GM12878 (cell line): ENCODE measurements around the gene MTTP. TPM values are rescaled to one million over a fixed set of nuclear protein-coding genes. Genes with fewer than 3 reads are reported as not detected.

Source experiments
- ATAC-seq: fragments of 200-7000 bp; cut with Tn5 transposase; 3 replicates; pipeline ENCODE4 v1.9.1; 2020; ENCODE audit warnings: mild to moderate bottlenecking, moderate library complexity
- BruUV-seq: library from RNA; stranded (reverse); fragments of 400-500 nt; replicated peaks from 2 replicates; lab custom pipeline; 2021; lab: Mats Ljungman, UMichigan
- CTCF ChIA-PET: fragments of 300-600 bp; sonication (Branson Sonifier 250); formaldehyde crosslinking; extraction: SDS; loops from one replicate; lab custom pipeline; 2021; ENCODE audit warnings: inconsistent platforms; lab: Yijun Ruan, JAX
- POLR2A ChIA-PET: fragments of 350-600 bp; formaldehyde crosslinking; extraction: SDS; loops from one replicate; lab custom pipeline; 2021; ENCODE audit warnings: inconsistent platforms; lab: Charles Lee
- RAD21 ChIA-PET: fragments of 300-600 bp; sonication (Branson Sonifier 250); formaldehyde crosslinking; loops from one replicate; lab custom pipeline; 2023; ENCODE audit warnings: antibody characterized with exemption; ENCODE audit not compliant: unreplicated experiment; lab: Charles Lee
- SMC1A ChIA-PET: fragments of 300-600 bp; sonication (Branson Sonifier 250); formaldehyde crosslinking; loops from one replicate; lab custom pipeline; 2023; ENCODE audit not compliant: unreplicated experiment, uncharacterized antibody; lab: Charles Lee
- DNase-seq: peaks from one replicate; pipeline ENCODE4 v3.0.0-alpha.2; 2011; ENCODE audit warnings: low read depth, low spot score
- FAIRE-seq: peaks from 3 replicates; lab custom pipeline; 2011; peaks lifted over from hg19 to GRCh38; lab: Jason Lieb, UNC
- H2AFZ ChIP-seq: 2 replicates; pipeline ENCODE4 v1.6.0; 2011; ENCODE audit warnings: low read depth, low read length, control low read depth; ENCODE audit not compliant: control insufficient read depth
- H3K27ac ChIP-seq: 2 replicates; pipeline ENCODE4 v1.5.1; 2011; ENCODE audit warnings: control low read depth; ENCODE audit not compliant: control insufficient read depth, insufficient read depth
- H3K27me3 ChIP-seq, 2 experiments: replicated peaks in 1 of 2; 2 replicates each; pipeline versions ENCODE4 v1.6.0 to v1.6.1; 2011; ENCODE audit warnings: low read length in 1 of 2; ENCODE audit not compliant: control insufficient read depth in 2 of 2, insufficient read depth in 2 of 2
- H3K36me3 ChIP-seq, 2 experiments: 2 replicates each; pipeline ENCODE4 v1.5.1; 2011; ENCODE audit warnings: low read length in 1 of 2; ENCODE audit not compliant: control insufficient read depth in 2 of 2, insufficient read depth in 2 of 2
- H3K4me1 ChIP-seq: 2 replicates; pipeline ENCODE4 v1.6.1; 2011; ENCODE audit warnings: mild to moderate bottlenecking, low read length, moderate library complexity, mixed read lengths; ENCODE audit not compliant: control insufficient read depth, insufficient read depth
- H3K4me2 ChIP-seq: 2 replicates; pipeline ENCODE4 v1.6.0; 2011; ENCODE audit warnings: control low read depth; ENCODE audit not compliant: control insufficient read depth, insufficient read depth
- H3K4me3 ChIP-seq: fragments of 200-600 bp; sonication (generic); 2 replicates; pipeline ENCODE4 v1.5.1; 2016
- H3K79me2 ChIP-seq: 2 replicates; pipeline ENCODE4 v1.6.0; 2011; ENCODE audit warnings: low read length; ENCODE audit not compliant: control insufficient read depth, insufficient read depth
- H3K9ac ChIP-seq: 2 replicates; pipeline ENCODE4 v1.8.0; 2011; ENCODE audit warnings: low read length, control low read depth, mixed read lengths; ENCODE audit not compliant: control insufficient read depth, insufficient read depth
- H3K9me3 ChIP-seq: replicated peaks from 3 replicates; pipeline ENCODE4 v1.5.1; 2011; ENCODE audit warnings: mild to moderate bottlenecking, low read length; ENCODE audit not compliant: control insufficient read depth, insufficient read depth
- H4K20me1 ChIP-seq: 2 replicates; pipeline ENCODE4 v1.6.0; 2011; ENCODE audit not compliant: control insufficient read depth, insufficient read depth
- SREBF1 ChIP-seq: IDR thresholded peaks from 2 replicates; pipeline ENCODE4 v1.6.1; 2012; ENCODE audit warnings: mild to moderate bottlenecking, low read length
- ZNF207 ChIP-seq: fragments of 450-650 bp; IDR thresholded peaks from 2 replicates; pipeline ENCODE4 v1.6.1; 2014; ENCODE audit warnings: antibody characterized with exemption, mild to moderate bottlenecking, borderline replicate concordance
- WGBS: methylation state at CpG from one replicate; pipeline ENCODE4 v1.1.6; 2016; ENCODE audit warnings: low lambda C conversion rate; ENCODE audit not compliant: insufficient replicate concordance, insufficient coverage; ENCODE audit errors: missing lambda C conversion rate; 5-methylcytosine and 5-hydroxymethylcytosine counted together
- in situ Hi-C: fragments of 300-500 bp; cut with MboI; formaldehyde crosslinking; loops from 9 replicates; pipeline ENCODE4 v1.14.3; 2018; ENCODE audit warnings: mixed read lengths
- intact Hi-C: fragments of 100-400 bp; cut with micrococcal nuclease; formaldehyde crosslinking; loops from one replicate; pipeline ENCODE4 v1.14.2; 2022; ENCODE audit not compliant: unreplicated experiment
- polyA plus RNA-seq, 11 experiments: library from polyadenylated mRNA; depleted of rRNA in 4 of 11; unstranded in 6 of 11; stranded (reverse) in 5 of 11; fragments of >200 nt; fragmentation: Nextera tagmentation in 4 of 11; fragmentation: Illumina TruSeq in 1 of 11; extraction: Ambion mirVana in 4 of 11; extraction: Trizol in 1 of 11; gene quantifications; 1 replicate in 1 of 11; 2 replicates in 10 of 11; pipeline versions ENCODE4 v1.2.1 to v1.2.3, GENCODE V29; 2011 to 2016; ENCODE audit warnings: inconsistent platforms in 2 of 11, missing spikeins in 2 of 11, low read depth in 1 of 11
- total RNA-seq, 4 experiments: library from RNA; depleted of rRNA in 3 of 4; stranded (reverse); fragments of >200 nt in 3 of 4; fragmentation: Illumina TruSeq in 1 of 4; extraction: Trizol in 1 of 4; gene quantifications; 2 replicates each; pipeline versions ENCODE4 v1.2.1 to v1.2.3, GENCODE V29; 2013 to 2021

Gene MTTP
- total and polyA plus RNA-seq, 10 of the 15 experiments (the other 5 are each of a cell fraction or from before 2014, with no cell fraction given) = 0.08 to 2.2 (median 0.21) TPM; not detected in 1

DNA sequence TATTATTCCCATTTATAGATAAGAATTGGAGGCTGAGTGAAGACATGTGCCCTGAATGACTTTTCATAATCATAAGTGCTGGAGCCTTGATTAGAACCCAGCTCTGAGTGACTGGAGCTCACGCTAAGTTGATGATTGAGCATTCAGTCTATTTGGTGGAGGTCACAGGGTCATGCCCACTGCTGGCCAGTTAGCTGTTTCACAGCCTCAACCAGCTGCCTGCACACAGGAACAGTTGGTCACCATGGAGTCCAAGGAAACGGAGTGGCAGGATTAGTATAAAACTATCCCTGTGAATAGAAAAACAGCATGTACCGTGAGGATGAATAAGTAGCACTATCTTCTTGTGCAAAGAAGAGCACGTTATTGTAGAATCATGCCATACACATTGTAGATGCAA, 84.0 kb downstream of the MTTP start:
- in situ Hi-C loops (no loop called here), intact Hi-C loops (no loop called here)
- no peak overlapping the region for H3K4me2 ChIP-seq
- H3K4me1 ChIP-seq = no peaks in the 10 kb centered on the region
- POLR2A ChIA-PET = no interaction called here
- no peak for TF ChIP-seq ZNF207
- no peak for DNase-seq
- no peak overlapping the region for H3K4me3 ChIP-seq
- WGBS = 30% methylated on average over 4 of the region's 4 CpGs
- ATAC-seq = no peak
- no peak overlapping the region for H3K9ac ChIP-seq
- no peaks in the 10 kb centered on the region for H3K9me3 ChIP-seq
- no peaks in the 10 kb centered on the region for H3K36me3 ChIP-seq
- no peaks in the 10 kb centered on the region; a peak in 1 of 4 replicates for H3K27me3 ChIP-seq
- CTCF ChIA-PET = no interaction called here
- RAD21 ChIA-PET = no interaction called here
- H3K27ac ChIP-seq = no peak overlapping the region
- H3K79me2 ChIP-seq = no peaks in the 10 kb centered on the region
- SMC1A ChIA-PET = no interaction called here
- no TSS peak for BruUV-seq
- no peak overlapping the region for H2AFZ ChIP-seq
- no peak for FAIRE-seq
- no peaks in the 10 kb centered on the region for H4K20me1 ChIP-seq

- Histone ChIP-seq H3K4me2 (no peak overlapping the region), H3K4me3 (no peak overlapping the region), H3K27me3 (no peaks in the 10 kb centered on the region; a peak in 1 of 4 replicates), H2AFZ (no peak overlapping the region), H3K4me1 (no peaks in the 10 kb centered on the region), H3K79me2 (no peaks in the 10 kb centered on the region), H3K9me3 (no peaks in the 10 kb centered on the region), H3K9ac (no peak overlapping the region), H4K20me1 (no peaks in the 10 kb centered on the region), H3K27ac (no peak overlapping the region), H3K36me3 (no peaks in the 10 kb centered on the region)
- no peak for FAIRE-seq
- DNase-seq = no peak
- no peak for ATAC-seq
- in situ Hi-C loops = no loop called here
- SMC1A ChIA-PET = no interaction called here
- WGBS = 34% methylated on average over 5 of the region's 5 CpGs
- POLR2A ChIA-PET = no interaction called here
- CTCF ChIA-PET = interaction anchor here (1.0 kb wide), 1 partner anchor 146 kb away, joined by 3 read pairs; no protein-coding TSS in a partner anchor
- RAD21 ChIA-PET = no interaction called here
- BruUV-seq = no TSS peak
- no peak for TF ChIP-seq SREBF1
- intact Hi-C loops = no loop called here
Observed at GRCh38 chr4:99661907-99662306, 87.3 kb downstream of the MTTP start.
